Keratinocyte (primary cell): ENCODE measurements around the gene COL11A2. TPM values are rescaled to one million over a fixed set of nuclear protein-coding genes. Genes with fewer than 3 reads are reported as not detected.

ENCODE experiments used
- DNase-seq: peaks from one replicate; pipeline ENCODE4 v3.0.0-alpha.2; 2011; ENCODE audit warnings: low read depth, missing footprints, low spot score
- FAIRE-seq: peaks from 2 replicates; lab custom pipeline; 2011; peaks lifted over from hg19 to GRCh38; lab: Jason Lieb, UNC
- H2AFZ ChIP-seq: 2 replicates; pipeline ENCODE4 v1.6.0; 2012; ENCODE audit warnings: low read length, control low read depth, inconsistent platforms; ENCODE audit not compliant: control insufficient read depth
- H3K27ac ChIP-seq: 2 replicates; pipeline ENCODE4 v1.5.1; 2011; ENCODE audit warnings: low read length; ENCODE audit not compliant: control insufficient read depth, insufficient read depth
- H3K27me3 ChIP-seq: 3 replicates; pipeline ENCODE4 v1.6.0; 2011; ENCODE audit warnings: low read length; ENCODE audit not compliant: control insufficient read depth, insufficient read depth; ENCODE audit errors: extremely low read depth
- H3K36me3 ChIP-seq, 2 experiments: 2 replicates in 1 of 2; 3 replicates in 1 of 2; pipeline ENCODE4 v1.5.1; 2011; ENCODE audit warnings: low read length in 2 of 2, mild to moderate bottlenecking in 1 of 2; ENCODE audit not compliant: control insufficient read depth in 2 of 2, insufficient read depth in 2 of 2; ENCODE audit errors: extremely low read depth in 1 of 2
- H3K4me1 ChIP-seq: 3 replicates; pipeline ENCODE4 v1.5.1; 2011; ENCODE audit warnings: low read length; ENCODE audit not compliant: control insufficient read depth, insufficient read depth; ENCODE audit errors: extremely low read depth
- H3K4me2 ChIP-seq: 3 replicates; pipeline ENCODE4 v1.6.0; 2011; ENCODE audit warnings: low read depth, low read length; ENCODE audit not compliant: control insufficient read depth, insufficient read depth; ENCODE audit errors: extremely low read depth
- H3K4me3 ChIP-seq, 3 experiments: fragments of 200-600 bp in 1 of 3; sonication (generic) in 1 of 3; 2 replicates in 2 of 3; 3 replicates in 1 of 3; pipeline ENCODE4 v1.5.1; 2011 to 2016; ENCODE audit warnings: low read length in 3 of 3, mild to moderate bottlenecking in 3 of 3, control low read depth in 2 of 3, inconsistent platforms in 1 of 3, low read depth in 1 of 3, mixed read lengths in 1 of 3, mixed run types in 1 of 3, moderate library complexity in 1 of 3; ENCODE audit not compliant: control insufficient read depth in 2 of 3, insufficient read depth in 2 of 3; ENCODE audit errors: extremely low read depth in 1 of 3
- H3K79me2 ChIP-seq: 2 replicates; pipeline ENCODE4 v1.6.0; 2012; ENCODE audit warnings: low read length; ENCODE audit not compliant: control insufficient read depth, insufficient read depth
- H3K9ac ChIP-seq: 3 replicates; pipeline ENCODE4 v1.6.0; 2011; ENCODE audit warnings: low read length; ENCODE audit not compliant: control insufficient read depth, insufficient read depth; ENCODE audit errors: extremely low read depth
- H3K9me1 ChIP-seq: 3 replicates; pipeline ENCODE4 v1.6.0; 2011; ENCODE audit warnings: low read length; ENCODE audit not compliant: control insufficient read depth, insufficient read depth; ENCODE audit errors: extremely low read depth
- H3K9me3 ChIP-seq: 2 replicates; pipeline ENCODE4 v1.5.1; 2012; ENCODE audit warnings: low read depth, low read length; ENCODE audit not compliant: control insufficient read depth
- H4K20me1 ChIP-seq: 3 replicates; pipeline ENCODE4 v1.6.0; 2011; ENCODE audit warnings: low read length; ENCODE audit not compliant: control insufficient read depth, insufficient read depth; ENCODE audit errors: extremely low read depth
- CTCF ChIP-seq, 3 experiments: IDR thresholded peaks in 1 of 3; conservative IDR thresholded peaks in 1 of 3; optimal IDR thresholded peaks in 1 of 3; 2 replicates in 2 of 3; 3 replicates in 1 of 3; pipeline versions ENCODE3 to v1.5.1; 2011; ENCODE audit warnings: low read length in 3 of 3, mild to moderate bottlenecking in 3 of 3, moderate library complexity in 2 of 3, control low read depth in 1 of 3, inconsistent platforms in 1 of 3; ENCODE audit not compliant: insufficient read depth in 2 of 3; ENCODE audit errors: extremely low read depth in 1 of 3
- EZH2 ChIP-seq: IDR thresholded peaks from one replicate; pipeline ENCODE4 v1.6.1; 2012; ENCODE audit warnings: inconsistent platforms, mild to moderate bottlenecking, low read length, moderate library complexity
- dilution Hi-C: fragments of 300-500 bp; cut with MboI; formaldehyde crosslinking; loops from one replicate; pipeline ENCODE4 v1.7.0; 2020; ENCODE audit warnings: low sequenced_read_pairs; ENCODE audit not compliant: extremely low pct_ligation_motif_present
- polyA plus RNA-seq, 5 experiments: library from polyadenylated mRNA; depleted of rRNA in 3 of 5; stranded (reverse) in 3 of 5; stranded (forward) in 1 of 5; unstranded in 1 of 5; fragments of >200 nt; gene quantifications; 1 replicate in 1 of 5; 2 replicates in 3 of 5; 3 replicates in 1 of 5; pipeline versions ENCODE4 v1.2.1 to v1.2.3, GENCODE V29; 2011 to 2012; ENCODE audit warnings: missing spikeins in 2 of 5, low read depth in 1 of 5, low replicate concordance in 1 of 5

COL11A2 gene
- polyA plus RNA-seq, 1 donor (not counting 4 experiments of a cell fraction or from before 2014, with no cell fraction given): 0.08 TPM

- TF ChIP-seq CTCF (optimal IDR thresholded peaks at IDR 0.05 in 1 of 3, IDR thresholded peaks at IDR 0.05 in 1 of 3, conservative IDR thresholded peaks at IDR 0.05 in 1 of 3; ENCODE audit: extremely low read depth in 1 of 3, insufficient read depth in 2 of 3, low read length in 3 of 3) (no peak), EZH2 (no peak)
- Histone ChIP-seq H3K4me2 (no peak overlapping the region), H3K9ac (no peak overlapping the region), H3K4me1 (no peaks in the 10 kb centered on the region), H3K27ac (no peak overlapping the region), H3K9me3 (no peaks in the 10 kb centered on the region), H2AFZ (no peak overlapping the region), H3K4me3 (no peak overlapping the region), H3K9me1 (no peaks in the 10 kb centered on the region), H3K79me2 (no peaks in the 10 kb centered on the region), H3K36me3 (no peaks in the 10 kb centered on the region), H4K20me1 (no peaks in the 10 kb centered on the region), H3K27me3 (peaks cover 40% of the 10 kb centered on the region)
- FAIRE-seq (no peak), DNase-seq (no peak)
- dilution Hi-C loops: no loop called here
Measured at GRCh38 chr6:33117811-33118277, 74.4 kb downstream of the COL11A2 start.

- no peak overlapping the region for H3K4me3 ChIP-seq
- H3K79me2 ChIP-seq: no peaks in the 10 kb centered on the region
- H3K9ac ChIP-seq: no peak overlapping the region
- H3K27me3 ChIP-seq: peaks cover 40% of the 10 kb centered on the region
- H3K9me1 ChIP-seq: no peaks in the 10 kb centered on the region
- no peak overlapping the region for H2AFZ ChIP-seq
- no peak overlapping the region for H3K27ac ChIP-seq
- no peaks in the 10 kb centered on the region for H3K4me1 ChIP-seq
- FAIRE-seq (no peak), DNase-seq (no peak)
- no peaks in the 10 kb centered on the region for H3K9me3 ChIP-seq
- no peak for TF ChIP-seq CTCF (optimal IDR thresholded peaks at IDR 0.05 in 1 of 3, IDR thresholded peaks at IDR 0.05 in 1 of 3, conservative IDR thresholded peaks at IDR 0.05 in 1 of 3; ENCODE audit: extremely low read depth in 1 of 3, insufficient read depth in 2 of 3, low read length in 3 of 3)
- dilution Hi-C loops: no loop called here
- no peak overlapping the region for H3K4me2 ChIP-seq
- no peaks in the 10 kb centered on the region for H3K36me3 ChIP-seq
- H4K20me1 ChIP-seq: no peaks in the 10 kb centered on the region
Measured at GRCh38 chr6:33116841-33117711, 75.2 kb downstream of the COL11A2 start.
